Subcutaneous abdominal adipose tissue (tissue), 5 donors: ENCODE measurements around the gene CNDP2.

ENCODE experiments used
- H3K27ac ChIP-seq: one replicate; pipeline ENCODE4 v1.7.0; 2013; ENCODE audit warnings: low read depth, mild to moderate bottlenecking, inconsistent platforms, low read length, moderate library complexity
- H3K27me3 ChIP-seq, 5 donors: one replicate each; pipeline ENCODE4 v1.7.0; 2013; ENCODE audit warnings: low read length in 5 of 5, inconsistent platforms in 1 of 5; ENCODE audit not compliant: control insufficient read depth in 5 of 5, insufficient read depth in 4 of 5
- H3K36me3 ChIP-seq, 5 donors: one replicate each; pipeline ENCODE4 v1.7.0; 2013; ENCODE audit warnings: low read length in 5 of 5; ENCODE audit not compliant: control insufficient read depth in 5 of 5, insufficient read depth in 5 of 5
- H3K4me1 ChIP-seq, 5 donors: one replicate each; pipeline ENCODE4 v1.7.0; 2013; ENCODE audit warnings: low read length in 5 of 5, mild to moderate bottlenecking in 3 of 5, moderate library complexity in 1 of 5; ENCODE audit not compliant: control insufficient read depth in 5 of 5, insufficient read depth in 5 of 5
- H3K4me3 ChIP-seq, 5 donors: one replicate each; pipeline ENCODE4 v1.7.0; 2013; ENCODE audit warnings: low read length in 5 of 5, low read depth in 1 of 5
- H3K9ac ChIP-seq, 5 donors: one replicate each; pipeline ENCODE4 v1.7.0; 2013; ENCODE audit warnings: low read length in 5 of 5, mild to moderate bottlenecking in 4 of 5, moderate library complexity in 3 of 5
- H3K9me3 ChIP-seq, 5 donors: one replicate each; pipeline ENCODE4 v1.7.0; 2013; ENCODE audit warnings: low read length in 5 of 5; ENCODE audit not compliant: control insufficient read depth in 5 of 5
- donor health status: healthy.
- donor health status: healthy.
- donor health status: healthy.
- donor health status: healthy.
- donor health status: healthy.

CNDP2 gene

DNA sequence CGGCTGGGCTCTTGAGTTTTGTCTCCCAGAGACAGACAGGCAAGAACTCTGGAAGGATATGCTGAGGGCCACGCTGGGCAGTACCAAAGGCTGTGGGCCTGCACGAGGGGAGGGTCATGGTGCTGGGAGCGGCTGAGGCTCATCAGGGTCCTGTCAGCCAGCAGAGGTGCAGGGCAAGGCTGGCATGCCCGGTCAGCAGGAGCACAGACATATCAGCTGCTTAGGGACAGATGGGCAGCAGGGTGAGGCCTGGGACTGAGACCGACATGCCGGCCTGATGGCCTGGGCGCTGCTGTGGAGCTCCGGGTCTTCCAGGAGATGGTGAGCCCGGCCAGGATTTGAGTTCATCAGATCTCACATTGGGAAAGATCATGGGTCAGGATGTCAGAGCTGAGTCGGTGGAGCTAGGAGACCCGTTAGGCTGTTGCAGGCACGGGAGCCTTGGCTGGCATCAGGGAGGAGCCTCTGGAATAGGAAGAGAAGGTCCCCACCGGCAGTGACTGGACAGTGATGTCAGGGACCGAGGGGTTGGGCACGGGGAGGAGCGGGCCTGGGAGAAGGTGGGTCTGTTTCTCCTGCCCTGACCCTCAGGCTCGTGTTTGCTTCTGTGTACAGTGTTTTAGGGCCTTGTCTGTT is 18.8 kb downstream of the CNDP2 start:
- Histone ChIP-seq H3K27me3 (no peaks in the 10 kb centered on the region), H3K4me1 (no peaks in the 10 kb centered on the region), H3K9me3 (no peaks in the 10 kb centered on the region), H3K4me3 (no peak overlapping the region), H3K27ac (no peak overlapping the region), H3K36me3 (peaks cover 3 to 96% (median 90%) of the 10 kb centered on the region in 5 donors), H3K9ac (no peak overlapping the region)

- no peaks in the 10 kb centered on the region for H3K9me3 ChIP-seq
- no peaks in the 10 kb centered on the region for H3K4me1 ChIP-seq
- H3K36me3 ChIP-seq: peaks cover 3 to 96% (median 90%) of the 10 kb centered on the region in 5 donors
- H3K27ac ChIP-seq: no peak overlapping the region
- H3K9ac ChIP-seq: no peak overlapping the region
- no peaks in the 10 kb centered on the region for H3K27me3 ChIP-seq
- H3K4me3 ChIP-seq: no peak overlapping the region
Measured at GRCh38 chr18:74515620-74516231, 19.6 kb downstream of the CNDP2 start.

DNA sequence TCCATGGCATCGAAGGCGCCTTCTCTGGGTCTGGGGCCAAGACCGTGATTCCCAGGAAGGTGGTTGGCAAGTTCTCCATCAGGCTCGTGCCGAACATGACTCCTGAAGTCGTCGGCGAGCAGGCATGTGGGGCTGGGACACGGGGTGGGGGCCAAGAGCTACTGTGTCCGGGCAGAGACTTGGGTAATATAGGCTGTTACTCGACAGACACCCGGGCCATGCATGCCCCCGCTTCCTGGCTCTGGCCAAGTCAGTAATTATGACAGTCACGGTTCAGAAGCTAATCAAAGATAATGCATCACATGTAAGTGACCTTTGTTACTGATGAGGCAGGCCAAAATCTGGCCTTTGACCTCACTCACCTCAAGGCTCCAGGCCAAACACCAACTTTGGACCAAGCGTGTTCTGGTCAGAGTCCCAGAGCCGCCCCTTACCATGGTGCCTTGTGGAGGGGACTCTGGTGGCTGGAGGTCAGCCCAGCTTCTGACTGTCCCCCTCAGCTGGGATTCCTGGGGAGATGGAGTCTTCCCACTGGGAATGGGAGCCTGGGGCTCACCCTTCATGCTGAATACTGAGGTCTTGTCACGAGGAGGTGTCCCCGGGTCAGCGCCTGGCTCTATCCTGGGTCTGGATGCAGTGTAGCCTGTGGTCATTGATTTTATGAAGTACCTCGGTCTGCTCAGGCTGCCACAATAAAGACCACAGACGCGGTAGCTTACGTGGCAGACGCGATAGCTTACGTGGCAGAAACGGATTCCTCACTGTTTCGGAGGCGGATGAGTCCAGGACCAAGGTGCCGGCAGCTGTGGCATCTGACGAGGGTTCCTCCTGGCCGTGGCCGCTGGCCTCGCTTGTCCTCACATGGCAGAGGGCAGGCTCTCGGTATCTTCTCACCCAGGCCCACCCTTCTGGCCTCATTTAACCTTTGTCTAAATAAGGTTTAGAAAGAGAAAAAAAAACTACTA is 20.4 kb downstream of the CNDP2 start:
- Histone ChIP-seq H3K9me3 (no peaks in the 10 kb centered on the region), H3K4me1 (no peaks in the 10 kb centered on the region), H3K4me3 (no peak overlapping the region), H3K27me3 (no peaks in the 10 kb centered on the region), H3K27ac (no peak overlapping the region), H3K9ac (no peak overlapping the region), H3K36me3 (peaks cover 3 to 98% (median 89%) of the 10 kb centered on the region in 5 donors)

GRCh38 chr18:74517236-74517630 is 21.1 kb downstream of the CNDP2 start:
- Histone ChIP-seq H3K4me3 (no peak overlapping the region), H3K27ac (no peak overlapping the region), H3K27me3 (no peaks in the 10 kb centered on the region), H3K36me3 (peaks cover 3 to 97% (median 83%) of the 10 kb centered on the region in 5 donors), H3K9ac (no peak overlapping the region), H3K4me1 (no peaks in the 10 kb centered on the region), H3K9me3 (no peaks in the 10 kb centered on the region)

GRCh38 chr18:74518456-74519295 is 22.5 kb downstream of the CNDP2 start:
- no peaks in the 10 kb centered on the region for H3K9me3 ChIP-seq
- no peak overlapping the region for H3K4me3 ChIP-seq
- H3K36me3 ChIP-seq: peaks cover 3 to 88% (median 69%) of the 10 kb centered on the region in 5 donors
- H3K27ac ChIP-seq: no peak overlapping the region
- no peak overlapping the region for H3K9ac ChIP-seq
- H3K27me3 ChIP-seq: no peaks in the 10 kb centered on the region
- H3K4me1 ChIP-seq: no peaks in the 10 kb centered on the region

DNA sequence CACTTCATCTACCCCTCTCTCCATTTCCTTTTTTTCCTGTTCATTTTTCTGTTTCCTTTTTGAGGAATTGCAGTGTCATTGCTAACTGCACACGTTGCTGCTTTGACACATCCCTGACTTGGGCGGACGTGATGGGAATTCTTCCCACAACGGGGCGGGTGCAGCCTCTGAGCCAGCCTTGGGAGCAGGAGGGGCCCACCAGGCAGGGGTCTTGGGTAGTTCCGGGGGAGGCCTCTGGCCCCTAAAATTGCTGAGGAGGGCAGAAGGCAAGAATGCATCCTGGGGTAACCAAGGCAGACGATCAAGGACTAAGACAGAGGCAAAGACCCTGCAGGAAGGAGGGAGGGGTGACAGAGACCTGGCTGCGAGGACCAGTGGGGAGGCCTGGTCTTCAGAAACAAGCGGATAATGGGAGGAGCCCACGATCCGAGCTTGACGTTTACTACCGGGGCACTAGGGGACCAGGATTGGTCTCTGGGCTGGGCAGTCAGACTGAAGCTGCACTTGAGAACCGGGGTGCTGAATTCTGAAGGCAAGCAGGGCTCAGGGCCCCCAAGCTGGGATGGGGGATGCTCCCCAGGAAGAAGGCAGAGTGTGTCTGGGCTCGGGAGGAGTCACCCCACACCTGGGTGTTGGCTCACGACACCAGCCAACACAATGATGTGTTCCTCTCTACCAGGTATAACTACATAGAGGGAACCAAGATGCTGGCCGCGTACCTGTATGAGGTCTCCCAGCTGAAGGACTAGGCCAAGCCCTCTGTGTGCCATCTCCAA is 23.3 kb downstream of the CNDP2 start:
- Histone ChIP-seq H3K9me3 (no peaks in the 10 kb centered on the region), H3K27me3 (no peaks in the 10 kb centered on the region), H3K4me3 (no peak overlapping the region), H3K36me3 (peaks cover 0 to 79% (median 66%) of the 10 kb centered on the region in 5 donors), H3K9ac (no peak overlapping the region), H3K4me1 (peaks cover 0 to 3% (median 0%) of the 10 kb centered on the region in 5 donors), H3K27ac (no peak overlapping the region)

DNA sequence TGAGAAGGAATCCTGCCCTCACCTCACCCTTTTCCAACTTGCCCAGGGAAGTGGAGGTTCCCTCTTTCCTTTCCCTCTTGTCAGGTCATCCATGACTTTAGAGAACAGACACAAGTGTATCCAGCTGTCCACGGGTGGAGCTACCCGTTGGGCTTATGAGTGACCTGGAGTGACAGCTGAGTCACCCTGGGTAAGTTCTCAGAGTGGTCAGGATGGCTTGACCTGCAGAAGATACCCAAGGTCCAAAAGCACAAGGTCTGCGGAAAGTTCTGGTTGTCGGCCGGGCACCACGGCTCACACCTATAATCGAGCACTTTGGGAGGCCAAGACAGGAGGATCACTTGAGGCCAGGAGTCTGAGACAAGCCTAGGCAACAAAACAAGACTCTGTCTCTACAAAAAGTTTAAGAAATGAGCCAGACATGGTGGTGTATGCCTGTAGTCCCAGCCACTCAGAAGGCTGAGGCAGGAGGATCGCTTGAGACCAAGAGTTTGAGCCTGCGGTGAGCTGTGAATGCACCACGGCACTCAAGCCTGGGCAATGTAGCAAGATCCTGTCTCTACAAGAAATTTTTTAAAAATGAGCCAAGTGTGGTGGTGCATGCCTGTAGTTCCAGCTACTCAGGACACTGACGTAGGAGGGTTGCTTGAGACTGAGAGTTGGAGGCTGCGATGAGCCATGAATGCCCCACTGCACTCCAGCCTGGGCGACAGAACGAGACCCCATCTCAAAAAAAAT is 24.1 kb downstream of the CNDP2 start:
- peaks cover 0 to 3% (median 0%) of the 10 kb centered on the region in 5 donors for H3K4me1 ChIP-seq
- H3K36me3 ChIP-seq: peaks cover 0 to 72% (median 60%) of the 10 kb centered on the region in 5 donors
- no peak overlapping the region for H3K9ac ChIP-seq
- no peak overlapping the region for H3K4me3 ChIP-seq
- no peak overlapping the region for H3K27ac ChIP-seq
- H3K27me3 ChIP-seq: no peaks in the 10 kb centered on the region
- no peaks in the 10 kb centered on the region for H3K9me3 ChIP-seq

DNA sequence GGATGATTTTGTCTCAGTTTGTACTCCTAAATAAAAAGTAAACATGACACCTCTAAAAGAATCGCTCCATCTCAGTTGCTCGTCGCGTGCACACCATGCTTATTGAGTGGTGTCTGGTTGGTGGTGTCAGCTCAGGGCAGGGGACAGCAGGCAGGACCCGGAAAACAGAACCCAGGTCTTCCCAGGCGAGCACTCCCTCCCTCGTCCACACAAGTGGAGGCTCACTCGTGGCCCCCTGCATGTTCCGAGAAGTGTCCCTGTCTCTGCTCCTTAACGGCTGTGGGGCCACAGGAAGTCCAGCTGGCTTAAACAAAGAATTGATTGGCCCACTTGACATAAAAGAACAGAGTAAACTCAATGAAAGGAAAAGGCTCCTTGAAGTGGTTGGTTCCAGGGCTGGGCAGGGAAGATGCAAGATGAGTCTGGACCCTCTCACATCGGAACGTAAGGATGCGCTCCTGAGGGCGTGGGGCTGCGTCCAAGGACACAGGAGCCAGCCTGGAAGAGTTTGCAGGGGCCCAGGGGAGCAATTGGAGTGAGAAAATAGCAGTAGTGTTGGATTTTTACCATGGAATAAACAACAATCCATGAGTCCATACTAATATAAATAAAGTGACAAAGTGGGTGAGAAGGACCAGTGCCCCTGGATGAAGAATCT is 25.0 kb downstream of the CNDP2 start:
- Histone ChIP-seq H3K27me3 (no peaks in the 10 kb centered on the region), H3K9ac (no peak overlapping the region), H3K4me3 (no peak overlapping the region), H3K9me3 (no peaks in the 10 kb centered on the region), H3K36me3 (peaks cover 0 to 62% (median 50%) of the 10 kb centered on the region in 5 donors), H3K4me1 (peaks cover 0 to 3% (median 0%) of the 10 kb centered on the region in 5 donors), H3K27ac (no peak overlapping the region)
